AG09309 (cell line): ENCODE data around the gene RSRC1.

Experiments
- DNase-seq: peaks from one replicate; pipeline ENCODE4 v3.0.0-alpha.2; 2010; ENCODE audit warnings: low read depth
- H3K4me3 ChIP-seq: 2 replicates; pipeline ENCODE4 v1.5.1; 2011; ENCODE audit warnings: mild to moderate bottlenecking, low read depth, low read length, moderate library complexity; ENCODE audit not compliant: control insufficient read depth
- CTCF ChIP-seq: IDR thresholded peaks from 2 replicates; pipeline ENCODE4 v1.5.1; 2011; ENCODE audit warnings: mild to moderate bottlenecking, low read depth, low read length, inconsistent platforms; ENCODE audit not compliant: insufficient read depth, control insufficient read depth; ENCODE audit errors: missing control alignments

RSRC1 gene

DNA sequence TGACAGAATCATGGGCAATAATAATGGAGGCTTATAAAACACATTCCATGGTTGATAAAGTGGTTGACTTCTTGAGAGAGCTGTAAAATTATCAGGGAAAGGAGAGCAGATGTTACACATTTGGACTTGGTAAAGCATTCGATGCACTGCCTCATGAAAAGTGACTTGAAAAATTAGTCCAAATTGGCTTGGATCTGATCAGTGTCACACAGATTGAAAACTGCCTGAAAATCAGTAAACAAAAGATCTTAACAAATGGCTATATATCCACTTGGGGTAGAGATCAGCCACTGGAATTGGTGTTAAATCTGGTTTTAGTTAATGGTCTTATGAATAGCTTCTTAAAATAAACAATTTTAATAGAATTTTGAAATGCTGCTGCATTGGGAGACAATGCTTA lies 24.0 kb upstream of the RSRC1 start:
- DNase-seq = no peak
- H3K4me3 ChIP-seq = no peak overlapping the region
- TF ChIP-seq CTCF = no peak

DNA sequence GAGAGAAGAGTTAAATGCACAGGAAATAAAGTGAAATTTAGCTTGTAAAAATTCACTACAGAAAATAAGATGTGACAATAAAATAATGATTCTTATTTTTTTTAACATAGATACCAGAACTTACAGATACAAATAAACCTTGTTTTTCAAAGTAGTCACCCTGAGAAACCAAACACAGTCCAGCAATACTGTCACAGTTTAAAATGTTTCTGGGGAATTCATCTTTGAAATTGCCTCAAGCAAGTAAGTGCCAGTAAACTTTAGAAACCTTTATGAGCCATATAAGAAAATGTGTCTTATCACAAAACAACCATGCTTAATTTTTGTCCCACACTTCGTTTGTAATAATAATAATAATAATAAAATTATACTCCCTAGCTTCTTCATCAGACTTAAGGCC lies 23.5 kb upstream of the RSRC1 start:
- no peak for DNase-seq
- no peak overlapping the region for H3K4me3 ChIP-seq
- TF ChIP-seq CTCF = no peak

GRCh38 chr3:158086776-158087175 lies 23.1 kb upstream of the RSRC1 start:
- no peak for DNase-seq
- no peak for TF ChIP-seq CTCF
- H3K4me3 ChIP-seq = no peak overlapping the region

DNA sequence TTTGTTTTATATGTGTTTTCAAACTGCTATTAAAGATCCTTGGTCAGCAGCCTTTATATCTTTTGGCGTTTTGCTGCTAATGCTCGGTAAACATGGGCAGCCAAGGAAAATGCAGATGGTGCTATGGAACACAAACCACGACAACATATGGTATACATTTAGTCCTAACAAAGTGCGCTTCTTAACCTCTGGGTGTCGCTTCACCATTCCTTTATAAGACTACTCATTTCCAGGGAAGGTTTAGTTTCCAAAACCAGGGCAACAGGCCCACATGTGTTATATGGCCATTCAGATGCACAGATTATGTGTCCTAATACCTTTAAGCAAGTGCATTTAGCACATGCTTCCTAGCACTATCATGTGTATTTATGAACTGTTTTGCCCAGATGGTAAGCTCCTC lies 18.4 kb upstream of the RSRC1 start:
- DNase-seq = no peak
- peak; percentile 54 for TF ChIP-seq CTCF
- H3K4me3 ChIP-seq = no peak overlapping the region

GRCh38 chr3:158093526-158093925 lies 16.4 kb upstream of the RSRC1 start:
- no peak for TF ChIP-seq CTCF
- no peak overlapping the region for H3K4me3 ChIP-seq

GRCh38 chr3:158094235-158095110 lies 15.4 kb upstream of the RSRC1 start:
- DNase-seq = no peak
- no peak overlapping the region for H3K4me3 ChIP-seq
- TF ChIP-seq CTCF = no peak

More at GRCh38 chr3:158093526-158093925, 16.4 kb upstream of the RSRC1 start:
- DNase-seq = no peak
